Lung (tissue), 12 donors: ENCODE results near the gene AREL1. TPM values are rescaled to one million over a fixed set of nuclear protein-coding genes. Genes with fewer than 3 reads are reported as not detected.

ENCODE experiments used
- ATAC-seq: fragments of 200-7000 bp; cut with Tn5 transposase; one replicate; pipeline ENCODE4 v1.9.1; 2020; ENCODE audit warnings: moderate number of reproducible peaks; ENCODE audit not compliant: insufficient read depth, low FRiP score
- DNase-seq, 3 donors: peaks; one replicate each; pipeline ENCODE4 v3.0.0-alpha.2; 2013 to 2017
- H3K27ac ChIP-seq, 2 donors: one replicate each; pipeline ENCODE4 v1.5.1; 2013; ENCODE audit warnings: mild to moderate bottlenecking in 2 of 2, moderate library complexity in 2 of 2, control low read depth in 1 of 2, inconsistent platforms in 1 of 2, low read depth in 1 of 2, low read length in 1 of 2
- H3K27me3 ChIP-seq, 3 donors: one replicate each; pipeline ENCODE4 v1.5.1; 2013; ENCODE audit warnings: low read length in 2 of 3; ENCODE audit not compliant: control insufficient read depth in 3 of 3, insufficient read depth in 3 of 3
- H3K36me3 ChIP-seq, 4 donors: one replicate each; pipeline ENCODE4 v1.5.1; 2013; ENCODE audit warnings: low read length in 4 of 4, mild to moderate bottlenecking in 1 of 4, moderate library complexity in 1 of 4; ENCODE audit not compliant: control insufficient read depth in 4 of 4, insufficient read depth in 4 of 4
- H3K4me1 ChIP-seq, 5 donors: one replicate each; pipeline ENCODE4 v1.5.1; 2013; ENCODE audit warnings: low read length in 5 of 5, mild to moderate bottlenecking in 2 of 5, moderate library complexity in 1 of 5; ENCODE audit not compliant: control insufficient read depth in 5 of 5, insufficient read depth in 5 of 5
- H3K4me3 ChIP-seq: one replicate; pipeline ENCODE4 v1.5.1; 2013; ENCODE audit warnings: mild to moderate bottlenecking, control low read depth, moderate library complexity
- H3K9ac ChIP-seq, 2 donors: one replicate each; pipeline ENCODE4 v1.5.1; 2013; ENCODE audit warnings: low read length in 2 of 2, control low read depth in 1 of 2; ENCODE audit not compliant: insufficient read depth in 1 of 2
- H3K9me3 ChIP-seq, 4 donors: one replicate each; pipeline ENCODE4 v1.5.1; 2013; ENCODE audit warnings: low read length in 3 of 4, mild to moderate bottlenecking in 1 of 4, moderate library complexity in 1 of 4; ENCODE audit not compliant: control insufficient read depth in 4 of 4, insufficient read depth in 3 of 4
- CTCF ChIP-seq: IDR thresholded peaks from 2 replicates; pipeline ENCODE4 v1.5.1; 2012; ENCODE audit warnings: mild to moderate bottlenecking; ENCODE audit errors: control extremely low read depth, extremely low read depth
- WGBS, 2 donors: extraction: QIAGEN DNeasy Blood & Tissue Kit; methylation state at CpG; one replicate each; pipeline ENCODE4 v1.1.7; 2013; 5-methylcytosine and 5-hydroxymethylcytosine counted together
- polyA plus RNA-seq, 2 donors: library from polyadenylated mRNA; stranded (reverse); fragments of 200-250 nt; gene quantifications; one replicate each; pipeline ENCODE4 v1.2.1, GENCODE V29; 2013
- total RNA-seq, 2 donors: library from RNA; depleted of rRNA in 1 of 2; stranded (reverse); fragments of >200 nt in 1 of 2; gene quantifications; one replicate each; pipeline ENCODE4 v1.2.1, GENCODE V29; 2014 to 2021
- donor health status: control.
- donor health status: control.
- donor health status: Bipolar disorder and iron deficiency.
- donor health status: healthy.
- donor health status: DM: yes; HTN: yes; CAD: no.

The AREL1 gene
- total and polyA plus RNA-seq, 4 donors, result 10.5 to 41.6 (median 23.8) TPM

GRCh38 chr14:74684434-74684833 lies 28.4 kb downstream of the AREL1 start:
- Histone ChIP-seq H3K4me1 (peaks cover 0 to 13% (median 0%) of the 10 kb centered on the region in 5 donors), H3K27me3 (no peaks in the 10 kb centered on the region), H3K4me3 (no peak overlapping the region), H3K27ac (no peak overlapping the region), H3K9ac (no peak overlapping the region), H3K36me3 (peaks cover 19 to 34% (median 29%) of the 10 kb centered on the region in 4 donors), H3K9me3 (no peaks in the 10 kb centered on the region)
- ATAC-seq (no peak), DNase-seq (no peak)
- WGBS, 2 donors, result 24 to 74% methylated on average over 12 of the region's 12 CpGs
- no peak for TF ChIP-seq CTCF

GRCh38 chr14:74683406-74683805 lies 29.5 kb downstream of the AREL1 start:
- TF ChIP-seq CTCF, result no peak
- 16 to 57% methylated on average over 3 of the region's 3 CpGs for WGBS, 2 donors
- no peak overlapping the region for H3K9ac ChIP-seq
- H3K4me1 ChIP-seq, result peaks cover 0 to 13% (median 0%) of the 10 kb centered on the region in 5 donors
- peaks cover 18 to 35% (median 27%) of the 10 kb centered on the region in 4 donors for H3K36me3 ChIP-seq
- H3K27ac ChIP-seq, result no peak overlapping the region
- no peak for DNase-seq
- no peak overlapping the region for H3K4me3 ChIP-seq
- ATAC-seq, result no peak
- no peaks in the 10 kb centered on the region for H3K9me3 ChIP-seq
- no peaks in the 10 kb centered on the region for H3K27me3 ChIP-seq

- DNase-seq, result no peak
- TF ChIP-seq CTCF, result no peak
- no peak for ATAC-seq
- H3K9me3 ChIP-seq, result no peaks in the 10 kb centered on the region
- 94% methylated on average over 10 of the region's 10 CpGs for WGBS, 2 donors
- H3K27ac ChIP-seq, result no peak overlapping the region
- no peaks in the 10 kb centered on the region for H3K27me3 ChIP-seq
- H3K4me1 ChIP-seq, result peaks cover 0 to 13% (median 0%) of the 10 kb centered on the region in 5 donors
- H3K4me3 ChIP-seq, result no peak overlapping the region
- H3K9ac ChIP-seq, result no peak overlapping the region
- peaks cover 18 to 31% (median 24%) of the 10 kb centered on the region in 4 donors for H3K36me3 ChIP-seq
Observed at GRCh38 chr14:74682169-74682952, 30.5 kb downstream of the AREL1 start.
